Left lung (tissue), 10 donors: ENCODE measurements around the gene EPHB2. TPM values are rescaled to one million over a fixed set of nuclear protein-coding genes. Genes with fewer than 3 reads are reported as not detected.

Experiments
- ATAC-seq: fragments of 200-7000 bp; cut with Tn5 transposase; one replicate; pipeline ENCODE4 v1.9.1; 2020; ENCODE audit warnings: moderate library complexity
- DNase-seq, 4 donors: peaks; one replicate each; pipeline ENCODE4 v3.0.0-alpha.2; 2013 to 2020
- H3K27ac ChIP-seq, 2 donors: fragments of 200-600 bp; sonication (generic) in 1 of 2; one replicate each; pipeline versions ENCODE4 v1.5.0 to v1.8.0; 2020 to 2021
- H3K27me3 ChIP-seq, 2 donors: fragments of 200-600 bp; sonication (generic) in 1 of 2; one replicate each; pipeline versions ENCODE4 v1.5.0 to v1.8.0; 2020 to 2021
- H3K36me3 ChIP-seq, 2 donors: fragments of 200-600 bp; sonication (generic) in 1 of 2; one replicate each; pipeline versions ENCODE4 v1.5.0 to v1.8.0; 2020 to 2021
- H3K4me1 ChIP-seq, 2 donors: fragments of 200-600 bp; one replicate each; pipeline ENCODE4 v1.8.0; 2021
- H3K4me3 ChIP-seq, 2 donors: fragments of 200-600 bp; sonication (generic) in 1 of 2; one replicate each; pipeline versions ENCODE4 v1.5.0 to v1.8.0; 2020 to 2021; ENCODE audit warnings: mild to moderate bottlenecking in 1 of 2
- H3K9me3 ChIP-seq, 2 donors: fragments of 200-600 bp; sonication (generic) in 1 of 2; one replicate each; pipeline versions ENCODE4 v1.5.0 to v1.8.0; 2020 to 2021
- intact Hi-C, 2 donors: fragments of 100-400 bp; cut with DNase I; formaldehyde crosslinking; loops; one replicate each; pipeline versions ENCODE4 v1.11.2 to v1.14.2; 2022
- polyA plus RNA-seq, 6 donors: library from polyadenylated mRNA; unstranded; fragments of 120-200 nt; gene quantifications; one replicate each; pipeline ENCODE4 v1.2.1, GENCODE V29; 2013; ENCODE audit not compliant: insufficient read length in 6 of 6
- total RNA-seq, 2 donors: library from RNA; stranded (reverse); fragmentation: NEBNext Ultra II Directional; extraction: Animal tissue kit (Norgen Biotek cat#: 25700); gene quantifications; one replicate each; pipeline ENCODE4 v1.2.1, GENCODE V29; 2021
- TF ChIP-seq, protein P1 (sequence below), 2 donors: fragments of 200-600 bp; sonication (generic) in 1 of 2; IDR thresholded peaks; one replicate each; pipeline versions ENCODE4 v1.5.0 to v1.8.0; 2021; ENCODE audit warnings: antibody characterized with exemption in 2 of 2
- donor health status: DM: no; HTN: yes; CAD: no.
- donor health status: DM: no; HTN: no; CAD: no.

Gene EPHB2
- total and polyA plus RNA-seq, 8 donors = 11.3 to 21.0 (median 17.2) TPM

DNA sequence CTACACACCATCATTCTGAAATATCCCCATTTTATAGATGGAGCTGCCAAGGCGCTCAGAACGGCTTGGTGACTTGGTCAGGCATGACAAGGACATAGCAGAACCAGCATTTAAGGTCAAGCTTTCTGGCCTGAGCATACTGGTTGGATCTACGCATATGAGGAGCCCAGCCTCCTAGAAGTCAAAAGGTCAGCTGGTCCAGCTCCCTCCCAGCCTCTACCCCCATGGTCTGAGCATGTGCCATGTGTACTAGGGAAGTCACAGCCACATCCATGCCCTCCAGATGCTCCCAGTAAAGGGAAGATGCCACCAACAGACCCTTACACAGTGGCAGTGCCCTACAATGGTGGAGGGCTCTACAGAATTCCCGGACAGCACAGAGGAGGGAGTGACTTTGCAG, 96.7 kb downstream of the EPHB2 start:
- no peaks in the 10 kb centered on the region for H3K9me3 ChIP-seq
- H3K27ac ChIP-seq = no peak overlapping the region
- no peaks in the 10 kb centered on the region for H3K4me1 ChIP-seq
- no peaks in the 10 kb centered on the region for H3K36me3 ChIP-seq
- H3K27me3 ChIP-seq = no peaks in the 10 kb centered on the region
- no peak for DNase-seq
- no peak overlapping the region for H3K4me3 ChIP-seq
- no peak for ATAC-seq
- TF ChIP-seq, protein P1, sequence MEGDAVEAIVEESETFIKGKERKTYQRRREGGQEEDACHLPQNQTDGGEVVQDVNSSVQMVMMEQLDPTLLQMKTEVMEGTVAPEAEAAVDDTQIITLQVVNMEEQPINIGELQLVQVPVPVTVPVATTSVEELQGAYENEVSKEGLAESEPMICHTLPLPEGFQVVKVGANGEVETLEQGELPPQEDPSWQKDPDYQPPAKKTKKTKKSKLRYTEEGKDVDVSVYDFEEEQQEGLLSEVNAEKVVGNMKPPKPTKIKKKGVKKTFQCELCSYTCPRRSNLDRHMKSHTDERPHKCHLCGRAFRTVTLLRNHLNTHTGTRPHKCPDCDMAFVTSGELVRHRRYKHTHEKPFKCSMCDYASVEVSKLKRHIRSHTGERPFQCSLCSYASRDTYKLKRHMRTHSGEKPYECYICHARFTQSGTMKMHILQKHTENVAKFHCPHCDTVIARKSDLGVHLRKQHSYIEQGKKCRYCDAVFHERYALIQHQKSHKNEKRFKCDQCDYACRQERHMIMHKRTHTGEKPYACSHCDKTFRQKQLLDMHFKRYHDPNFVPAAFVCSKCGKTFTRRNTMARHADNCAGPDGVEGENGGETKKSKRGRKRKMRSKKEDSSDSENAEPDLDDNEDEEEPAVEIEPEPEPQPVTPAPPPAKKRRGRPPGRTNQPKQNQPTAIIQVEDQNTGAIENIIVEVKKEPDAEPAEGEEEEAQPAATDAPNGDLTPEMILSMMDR (IDR thresholded peaks at IDR 0.05) = no peak
- intact Hi-C loops = no loop called here

DNA sequence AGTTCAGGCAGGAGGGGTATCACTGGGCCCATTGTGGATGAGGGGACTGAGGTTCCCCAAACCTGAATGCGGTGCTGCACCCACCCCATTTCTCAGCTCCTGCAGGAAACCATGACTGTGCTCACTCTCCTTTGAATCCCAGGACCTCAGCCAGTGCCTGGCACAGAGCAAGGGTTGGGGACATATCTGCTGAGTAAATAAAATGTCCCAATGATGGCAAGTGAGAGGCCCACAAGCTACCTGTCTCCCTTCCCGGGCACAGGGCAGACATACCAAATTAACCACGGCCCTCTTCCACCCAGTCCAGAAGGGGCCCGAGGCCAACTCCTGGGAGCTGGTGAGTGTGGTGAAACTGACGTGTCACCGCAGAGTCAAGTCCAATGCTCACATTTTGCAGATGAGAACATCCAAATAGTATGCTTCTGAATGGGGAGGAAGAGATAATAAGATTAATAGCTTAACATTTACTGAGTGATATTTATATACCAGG, 97.6 kb downstream of the EPHB2 start:
- DNase-seq (no peak), ATAC-seq (peak; percentile 29)
- intact Hi-C loops = no loop called here
- Histone ChIP-seq H3K27me3 (no peaks in the 10 kb centered on the region), H3K4me1 (no peaks in the 10 kb centered on the region), H3K9me3 (no peaks in the 10 kb centered on the region), H3K4me3 (no peak overlapping the region), H3K36me3 (no peaks in the 10 kb centered on the region), H3K27ac (peak overlapping the region in 1 of 2 donors; percentile 23)
- TF ChIP-seq, protein P1 (IDR thresholded peaks at IDR 0.05) = no peak

DNA sequence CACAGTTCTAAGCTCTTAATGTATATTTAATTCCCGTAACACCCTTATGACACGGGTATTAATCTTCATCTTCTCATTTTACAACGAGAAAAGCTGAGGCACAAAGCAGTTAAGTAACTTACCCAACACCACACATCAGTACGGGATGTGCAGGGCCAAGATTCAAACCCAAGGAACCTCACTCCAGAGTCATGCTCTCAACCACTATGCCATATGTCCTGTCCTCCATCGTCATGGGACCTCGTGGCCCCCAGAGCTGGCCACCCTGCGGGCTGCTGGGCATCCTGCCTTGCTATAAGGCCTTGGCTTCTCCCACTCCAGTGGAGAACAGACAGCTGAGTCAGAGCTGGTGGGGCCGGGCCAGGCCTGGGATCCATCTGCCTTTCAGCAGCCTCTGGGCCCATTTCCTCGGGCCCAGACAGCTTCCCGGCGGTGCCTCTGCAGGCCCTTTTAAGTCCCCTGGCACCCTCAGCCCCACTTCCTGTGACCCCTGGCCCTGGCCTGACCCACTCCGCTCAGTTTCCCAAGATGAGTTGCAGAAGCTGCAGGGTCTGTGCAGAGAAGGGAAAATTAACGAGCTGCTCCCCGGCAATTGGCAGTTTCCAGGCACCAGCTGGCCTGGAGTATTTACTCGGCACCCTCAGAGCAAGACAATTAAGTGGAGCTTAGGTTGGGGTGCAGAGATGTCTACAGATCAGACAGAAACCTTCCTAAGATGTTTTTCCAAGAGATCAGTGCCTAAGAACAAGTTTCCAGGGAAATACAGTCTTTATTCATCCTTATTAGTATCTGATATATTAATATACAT, 98.2 kb downstream of the EPHB2 start:
- intact Hi-C loops = no loop called here
- H3K4me3 ChIP-seq = no peak overlapping the region
- peak overlapping the region in 1 of 2 donors; percentile 23 for H3K27ac ChIP-seq
- H3K27me3 ChIP-seq = no peaks in the 10 kb centered on the region
- TF ChIP-seq, protein P1 (IDR thresholded peaks at IDR 0.05) = no peak
- no peaks in the 10 kb centered on the region for H3K36me3 ChIP-seq
- H3K9me3 ChIP-seq = no peaks in the 10 kb centered on the region
- ATAC-seq = peak; percentile 65
- DNase-seq = peak in 2 of 4 donors; percentile 56 to 60
- no peaks in the 10 kb centered on the region for H3K4me1 ChIP-seq

DNA sequence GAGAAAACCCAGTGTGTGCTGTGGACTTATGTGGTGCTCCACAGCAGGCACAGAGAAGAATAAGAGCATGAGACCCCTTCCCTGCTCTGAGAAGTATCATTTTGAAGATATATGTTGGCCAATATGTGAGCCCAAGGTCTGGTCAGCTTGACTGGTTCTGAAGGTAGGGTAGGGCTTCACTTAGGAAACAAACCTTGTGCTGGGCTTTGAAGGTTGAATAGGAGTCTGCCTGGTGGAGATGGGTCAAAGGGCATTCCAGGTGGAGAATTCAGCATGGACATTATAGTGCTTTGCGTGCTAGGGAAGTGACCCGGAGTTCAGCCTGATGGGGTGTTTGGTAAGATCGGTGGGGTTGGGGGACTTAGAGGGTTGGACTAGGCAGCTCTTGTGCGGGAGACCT, 99.1 kb downstream of the EPHB2 start:
- no peaks in the 10 kb centered on the region for H3K36me3 ChIP-seq
- DNase-seq (no peak), ATAC-seq (no peak)
- intact Hi-C loops = no loop called here
- no peaks in the 10 kb centered on the region for H3K9me3 ChIP-seq
- no peaks in the 10 kb centered on the region for H3K27me3 ChIP-seq
- H3K27ac ChIP-seq = no peak overlapping the region
- no peak overlapping the region for H3K4me3 ChIP-seq
- TF ChIP-seq, protein P1 (IDR thresholded peaks at IDR 0.05) = no peak
- peaks cover 0 to 4% of the 10 kb centered on the region in 2 donors for H3K4me1 ChIP-seq

DNA sequence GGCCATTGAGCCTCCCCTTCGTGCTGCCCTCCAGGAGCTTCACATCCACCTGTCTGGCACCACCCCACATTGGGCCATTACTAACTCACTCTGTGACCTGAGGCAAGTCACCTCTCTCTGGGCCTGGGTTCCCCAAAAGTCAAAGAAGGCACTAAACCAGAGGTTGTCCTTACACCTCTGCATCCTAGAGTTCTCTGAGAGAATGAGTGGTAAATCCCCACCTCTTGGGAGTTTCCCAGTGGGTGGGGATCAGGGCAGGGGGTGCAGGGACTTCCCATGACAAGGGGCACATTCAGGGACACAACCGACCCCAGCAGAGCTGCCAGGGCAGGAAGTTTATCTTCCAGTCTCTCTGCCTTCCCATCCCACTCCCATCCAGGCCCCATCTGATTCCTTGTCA, 99.7 kb downstream of the EPHB2 start:
- H3K4me3 ChIP-seq = no peak overlapping the region
- TF ChIP-seq, protein P1 (IDR thresholded peaks at IDR 0.05) = no peak
- DNase-seq (no peak), ATAC-seq (no peak)
- H3K36me3 ChIP-seq = no peaks in the 10 kb centered on the region
- no peaks in the 10 kb centered on the region for H3K27me3 ChIP-seq
- peaks cover 0 to 4% of the 10 kb centered on the region in 2 donors for H3K4me1 ChIP-seq
- no peak overlapping the region for H3K27ac ChIP-seq
- no peaks in the 10 kb centered on the region for H3K9me3 ChIP-seq
- intact Hi-C loops = no loop called here
